H1 (cell line): ENCODE data around the gene PLD3. TPM values are rescaled to one million over a fixed set of nuclear protein-coding genes. Genes with fewer than 3 reads are reported as not detected.

ENCODE experiments used
- BRCA1 ChIP-seq: IDR thresholded peaks from 2 replicates; pipeline ENCODE4 v1.6.1; 2012; ENCODE audit warnings: low read depth, low read length, improper control_type of control experiment
- EZH2 ChIP-seq: fragments of 200-600 bp; sonication (generic); IDR thresholded peaks from 2 replicates; pipeline ENCODE4 v1.7.1; 2012; ENCODE audit warnings: low read depth, mild to moderate bottlenecking, moderate library complexity, low read length, inconsistent platforms; ENCODE audit not compliant: severe bottlenecking
- GABPA ChIP-seq: IDR thresholded peaks from 2 replicates; pipeline ENCODE4 v1.6.1; 2011; ENCODE audit warnings: mild to moderate bottlenecking, low read length, moderate library complexity, borderline replicate concordance; ENCODE audit not compliant: insufficient read depth
- KDM1A ChIP-seq: fragments of 200-600, 300-600 bp; sonication (generic); IDR thresholded peaks from 2 replicates; pipeline ENCODE4 v1.7.1; 2016; ENCODE audit warnings: mild to moderate bottlenecking, low read length, borderline replicate concordance
- NRF1 ChIP-seq: IDR thresholded peaks from 2 replicates; pipeline ENCODE4 v1.6.1; 2011; ENCODE audit warnings: mild to moderate bottlenecking, low read depth, low read length, improper control_type of control experiment
- RFX5 ChIP-seq: IDR thresholded peaks from 2 replicates; pipeline ENCODE4 v1.6.1; 2011; ENCODE audit warnings: low read depth, low read length, improper control_type of control experiment, borderline replicate concordance
- SIN3A ChIP-seq, 2 experiments: IDR thresholded peaks in 1 of 2; conservative IDR thresholded peaks in 1 of 2; 2 replicates each; pipeline ENCODE4 v1.6.1; 2011 to 2012; ENCODE audit warnings: low read length in 2 of 2, improper control_type of control experiment in 1 of 2, low read depth in 1 of 2, mild to moderate bottlenecking in 1 of 2
- SP1 ChIP-seq: IDR thresholded peaks from 2 replicates; pipeline ENCODE4 v1.6.1; 2011; ENCODE audit warnings: low read depth, low read length
- SP4 ChIP-seq: IDR thresholded peaks from 2 replicates; pipeline ENCODE4 v1.6.1; 2012; ENCODE audit warnings: low read length, inconsistent platforms
- polyA plus RNA-seq, 7 experiments: library from polyadenylated mRNA; depleted of rRNA in 3 of 7; stranded (reverse) in 5 of 7; unstranded in 2 of 7; fragments of >200 nt in 5 of 7; fragments of 200-250 nt in 2 of 7; gene quantifications; 1 replicate in 5 of 7; 2 replicates in 1 of 7; 4 replicates in 1 of 7; pipeline versions ENCODE4 v1.2.1 to v1.2.3, GENCODE V29; 2011 to 2013; ENCODE audit warnings: missing spikeins in 2 of 7, mixed read lengths in 2 of 7
- total RNA-seq: library from RNA; stranded (reverse); fragmentation: NEBNext Ultra II Directional; extraction: Animal tissue kit (Norgen Biotek cat#: 25700); gene quantifications from 2 replicates; pipeline ENCODE4 v1.2.1, GENCODE V29; 2021
- TF ChIP-seq, protein P1 (sequence below): fragments of 300-600 bp; sonication (generic); IDR thresholded peaks from 2 replicates; pipeline ENCODE4 v1.7.1; 2012; ENCODE audit warnings: low read length, moderate library complexity, mild to moderate bottlenecking, inconsistent platforms; ENCODE audit not compliant: insufficient replicate concordance

The PLD3 gene
- total and polyA plus RNA-seq, 2 of the 8 experiments (the other 6 are each of a cell fraction or from before 2014, with no cell fraction given) = 180 to 543 TPM

DNA sequence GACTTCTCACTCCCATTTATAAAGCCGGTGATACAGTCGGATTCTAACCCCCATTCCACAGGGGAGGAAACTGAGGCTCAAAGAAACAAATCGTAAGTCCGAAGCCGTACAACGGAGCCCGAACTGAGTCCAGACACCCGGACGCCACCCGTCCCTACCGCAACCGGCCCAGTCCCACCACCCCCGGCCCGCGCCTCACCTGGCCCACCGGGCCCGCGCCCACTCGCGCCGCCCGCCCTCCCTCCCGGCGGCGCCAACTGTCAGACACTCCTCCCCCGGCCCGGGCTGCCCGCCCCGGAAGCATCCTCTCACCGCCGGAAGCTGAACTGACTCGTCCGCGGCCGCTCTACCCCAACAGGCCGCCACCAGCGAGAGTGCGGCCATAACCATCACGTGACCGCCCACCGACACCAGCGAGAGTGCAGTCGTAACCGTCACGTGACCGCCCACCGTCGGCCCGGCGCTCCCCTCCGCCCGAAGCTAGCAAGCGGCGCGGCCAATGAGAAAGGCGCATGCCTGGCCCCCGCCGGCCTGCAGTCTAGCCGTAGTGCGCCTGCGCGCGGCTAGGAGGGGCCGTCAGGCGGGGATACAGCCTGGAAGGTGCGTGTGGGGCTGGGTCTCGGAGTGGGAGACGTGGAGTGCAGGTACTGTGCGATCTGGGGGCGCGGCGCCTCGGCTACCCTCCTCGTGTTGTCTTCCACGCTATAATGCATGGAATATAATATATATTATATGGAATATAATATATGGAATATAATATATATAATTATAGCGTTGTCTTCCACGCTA, at the start of gene PLD3, which contains the start of gene C19orf47 (continued):
- TF ChIP-seq, protein P1, sequence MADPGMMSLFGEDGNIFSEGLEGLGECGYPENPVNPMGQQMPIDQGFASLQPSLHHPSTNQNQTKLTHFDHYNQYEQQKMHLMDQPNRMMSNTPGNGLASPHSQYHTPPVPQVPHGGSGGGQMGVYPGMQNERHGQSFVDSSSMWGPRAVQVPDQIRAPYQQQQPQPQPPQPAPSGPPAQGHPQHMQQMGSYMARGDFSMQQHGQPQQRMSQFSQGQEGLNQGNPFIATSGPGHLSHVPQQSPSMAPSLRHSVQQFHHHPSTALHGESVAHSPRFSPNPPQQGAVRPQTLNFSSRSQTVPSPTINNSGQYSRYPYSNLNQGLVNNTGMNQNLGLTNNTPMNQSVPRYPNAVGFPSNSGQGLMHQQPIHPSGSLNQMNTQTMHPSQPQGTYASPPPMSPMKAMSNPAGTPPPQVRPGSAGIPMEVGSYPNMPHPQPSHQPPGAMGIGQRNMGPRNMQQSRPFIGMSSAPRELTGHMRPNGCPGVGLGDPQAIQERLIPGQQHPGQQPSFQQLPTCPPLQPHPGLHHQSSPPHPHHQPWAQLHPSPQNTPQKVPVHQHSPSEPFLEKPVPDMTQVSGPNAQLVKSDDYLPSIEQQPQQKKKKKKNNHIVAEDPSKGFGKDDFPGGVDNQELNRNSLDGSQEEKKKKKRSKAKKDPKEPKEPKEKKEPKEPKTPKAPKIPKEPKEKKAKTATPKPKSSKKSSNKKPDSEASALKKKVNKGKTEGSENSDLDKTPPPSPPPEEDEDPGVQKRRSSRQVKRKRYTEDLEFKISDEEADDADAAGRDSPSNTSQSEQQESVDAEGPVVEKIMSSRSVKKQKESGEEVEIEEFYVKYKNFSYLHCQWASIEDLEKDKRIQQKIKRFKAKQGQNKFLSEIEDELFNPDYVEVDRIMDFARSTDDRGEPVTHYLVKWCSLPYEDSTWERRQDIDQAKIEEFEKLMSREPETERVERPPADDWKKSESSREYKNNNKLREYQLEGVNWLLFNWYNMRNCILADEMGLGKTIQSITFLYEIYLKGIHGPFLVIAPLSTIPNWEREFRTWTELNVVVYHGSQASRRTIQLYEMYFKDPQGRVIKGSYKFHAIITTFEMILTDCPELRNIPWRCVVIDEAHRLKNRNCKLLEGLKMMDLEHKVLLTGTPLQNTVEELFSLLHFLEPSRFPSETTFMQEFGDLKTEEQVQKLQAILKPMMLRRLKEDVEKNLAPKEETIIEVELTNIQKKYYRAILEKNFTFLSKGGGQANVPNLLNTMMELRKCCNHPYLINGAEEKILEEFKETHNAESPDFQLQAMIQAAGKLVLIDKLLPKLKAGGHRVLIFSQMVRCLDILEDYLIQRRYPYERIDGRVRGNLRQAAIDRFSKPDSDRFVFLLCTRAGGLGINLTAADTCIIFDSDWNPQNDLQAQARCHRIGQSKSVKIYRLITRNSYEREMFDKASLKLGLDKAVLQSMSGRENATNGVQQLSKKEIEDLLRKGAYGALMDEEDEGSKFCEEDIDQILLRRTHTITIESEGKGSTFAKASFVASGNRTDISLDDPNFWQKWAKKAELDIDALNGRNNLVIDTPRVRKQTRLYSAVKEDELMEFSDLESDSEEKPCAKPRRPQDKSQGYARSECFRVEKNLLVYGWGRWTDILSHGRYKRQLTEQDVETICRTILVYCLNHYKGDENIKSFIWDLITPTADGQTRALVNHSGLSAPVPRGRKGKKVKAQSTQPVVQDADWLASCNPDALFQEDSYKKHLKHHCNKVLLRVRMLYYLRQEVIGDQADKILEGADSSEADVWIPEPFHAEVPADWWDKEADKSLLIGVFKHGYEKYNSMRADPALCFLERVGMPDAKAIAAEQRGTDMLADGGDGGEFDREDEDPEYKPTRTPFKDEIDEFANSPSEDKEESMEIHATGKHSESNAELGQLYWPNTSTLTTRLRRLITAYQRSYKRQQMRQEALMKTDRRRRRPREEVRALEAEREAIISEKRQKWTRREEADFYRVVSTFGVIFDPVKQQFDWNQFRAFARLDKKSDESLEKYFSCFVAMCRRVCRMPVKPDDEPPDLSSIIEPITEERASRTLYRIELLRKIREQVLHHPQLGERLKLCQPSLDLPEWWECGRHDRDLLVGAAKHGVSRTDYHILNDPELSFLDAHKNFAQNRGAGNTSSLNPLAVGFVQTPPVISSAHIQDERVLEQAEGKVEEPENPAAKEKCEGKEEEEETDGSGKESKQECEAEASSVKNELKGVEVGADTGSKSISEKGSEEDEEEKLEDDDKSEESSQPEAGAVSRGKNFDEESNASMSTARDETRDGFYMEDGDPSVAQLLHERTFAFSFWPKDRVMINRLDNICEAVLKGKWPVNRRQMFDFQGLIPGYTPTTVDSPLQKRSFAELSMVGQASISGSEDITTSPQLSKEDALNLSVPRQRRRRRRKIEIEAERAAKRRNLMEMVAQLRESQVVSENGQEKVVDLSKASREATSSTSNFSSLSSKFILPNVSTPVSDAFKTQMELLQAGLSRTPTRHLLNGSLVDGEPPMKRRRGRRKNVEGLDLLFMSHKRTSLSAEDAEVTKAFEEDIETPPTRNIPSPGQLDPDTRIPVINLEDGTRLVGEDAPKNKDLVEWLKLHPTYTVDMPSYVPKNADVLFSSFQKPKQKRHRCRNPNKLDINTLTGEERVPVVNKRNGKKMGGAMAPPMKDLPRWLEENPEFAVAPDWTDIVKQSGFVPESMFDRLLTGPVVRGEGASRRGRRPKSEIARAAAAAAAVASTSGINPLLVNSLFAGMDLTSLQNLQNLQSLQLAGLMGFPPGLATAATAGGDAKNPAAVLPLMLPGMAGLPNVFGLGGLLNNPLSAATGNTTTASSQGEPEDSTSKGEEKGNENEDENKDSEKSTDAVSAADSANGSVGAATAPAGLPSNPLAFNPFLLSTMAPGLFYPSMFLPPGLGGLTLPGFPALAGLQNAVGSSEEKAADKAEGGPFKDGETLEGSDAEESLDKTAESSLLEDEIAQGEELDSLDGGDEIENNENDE = no peak
- TF ChIP-seq BRCA1 = no peak
- TF ChIP-seq GABPA = peak; percentile 84; the same call in 1 of the 2 replicates
- TF ChIP-seq RFX5 = no peak
- TF ChIP-seq SP1 = no peak
- TF ChIP-seq EZH2 = no peak
- TF ChIP-seq KDM1A = no peak
- peak; percentile 95 for TF ChIP-seq SP4
- TF ChIP-seq NRF1 = peak; percentile 74
- TF ChIP-seq SIN3A (conservative IDR thresholded peaks at IDR 0.05 in 1 of 2, IDR thresholded peaks at IDR 0.05 in 1 of 2; ENCODE audit: low read depth in 1 of 2, low read length in 2 of 2) = peak in 1 of 2 experiments; percentile 86; a peak in 2 of 4 replicates
